Right atrium auricular region (tissue), 2 donors: ENCODE results near the gene RBCK1. TPM values are rescaled to one million over a fixed set of nuclear protein-coding genes. Genes with fewer than 3 reads are reported as not detected.

ENCODE experiments used
- DNase-seq: peaks from one replicate; pipeline ENCODE4 v3.0.0-alpha.2; 2019; ENCODE audit warnings: low spot score
- H3K27ac ChIP-seq, 2 donors: fragments of 200-600 bp; sonication (generic); 1 replicate in 1 of 2; 2 replicates in 1 of 2; pipeline ENCODE4 v1.5.1; 2016 to 2019
- H3K27me3 ChIP-seq, 2 donors: fragments of 200-600 bp; sonication (generic); one replicate each; pipeline versions ENCODE4 v1.5.1 to v1.6.0; 2017 to 2019
- H3K36me3 ChIP-seq: fragments of 200-600 bp; sonication (generic); one replicate; pipeline ENCODE4 v1.5.1; 2016
- H3K4me1 ChIP-seq, 2 donors: fragments of 200-600 bp; sonication (generic); one replicate each; pipeline versions ENCODE4 v1.5.1 to v1.6.0; 2017 to 2019
- H3K4me3 ChIP-seq, 2 donors: fragments of 200-600 bp; sonication (generic); 1 replicate in 1 of 2; 2 replicates in 1 of 2; pipeline ENCODE4 v1.5.1; 2017 to 2019; ENCODE audit warnings: mild to moderate bottlenecking in 1 of 2, moderate library complexity in 1 of 2
- H3K9me3 ChIP-seq, 2 donors: fragments of 200-600 bp; sonication (generic); one replicate each; pipeline ENCODE4 v1.5.1; 2019
- total RNA-seq, 2 donors: library from RNA; depleted of rRNA; stranded (reverse); fragments of >200 nt; gene quantifications; one replicate each; pipeline ENCODE4 v1.1.0, GENCODE V29; 2016
- TF ChIP-seq, protein P1 (sequence below), 2 donors: fragments of 200-600 bp; sonication (generic); IDR thresholded peaks; one replicate each; pipeline ENCODE4 v1.5.1; 2019; ENCODE audit warnings: antibody characterized with exemption in 2 of 2

Gene RBCK1
- total RNA-seq, 2 donors from 2014 or later, result 43.6 to 48.8 TPM

GRCh38 chr20:364905-365794, 42.9 kb upstream of the RBCK1 start:
- Histone ChIP-seq H3K4me1 (peaks cover 0 to 6% of the 10 kb centered on the region in 2 donors), H3K27ac (no peak overlapping the region), H3K9me3 (no peaks in the 10 kb centered on the region), H3K4me3 (no peak overlapping the region), H3K36me3 (no peaks in the 10 kb centered on the region), H3K27me3 (no peaks in the 10 kb centered on the region)
- no peak for DNase-seq
- TF ChIP-seq, protein P1, sequence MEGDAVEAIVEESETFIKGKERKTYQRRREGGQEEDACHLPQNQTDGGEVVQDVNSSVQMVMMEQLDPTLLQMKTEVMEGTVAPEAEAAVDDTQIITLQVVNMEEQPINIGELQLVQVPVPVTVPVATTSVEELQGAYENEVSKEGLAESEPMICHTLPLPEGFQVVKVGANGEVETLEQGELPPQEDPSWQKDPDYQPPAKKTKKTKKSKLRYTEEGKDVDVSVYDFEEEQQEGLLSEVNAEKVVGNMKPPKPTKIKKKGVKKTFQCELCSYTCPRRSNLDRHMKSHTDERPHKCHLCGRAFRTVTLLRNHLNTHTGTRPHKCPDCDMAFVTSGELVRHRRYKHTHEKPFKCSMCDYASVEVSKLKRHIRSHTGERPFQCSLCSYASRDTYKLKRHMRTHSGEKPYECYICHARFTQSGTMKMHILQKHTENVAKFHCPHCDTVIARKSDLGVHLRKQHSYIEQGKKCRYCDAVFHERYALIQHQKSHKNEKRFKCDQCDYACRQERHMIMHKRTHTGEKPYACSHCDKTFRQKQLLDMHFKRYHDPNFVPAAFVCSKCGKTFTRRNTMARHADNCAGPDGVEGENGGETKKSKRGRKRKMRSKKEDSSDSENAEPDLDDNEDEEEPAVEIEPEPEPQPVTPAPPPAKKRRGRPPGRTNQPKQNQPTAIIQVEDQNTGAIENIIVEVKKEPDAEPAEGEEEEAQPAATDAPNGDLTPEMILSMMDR (IDR thresholded peaks at IDR 0.05), result no peak

GRCh38 chr20:366041-366718, 41.9 kb upstream of the RBCK1 start:
- H3K4me1 ChIP-seq, result peaks cover 0 to 6% of the 10 kb centered on the region in 2 donors
- no peak overlapping the region for H3K4me3 ChIP-seq
- no peak overlapping the region for H3K27ac ChIP-seq
- no peaks in the 10 kb centered on the region for H3K36me3 ChIP-seq
- H3K9me3 ChIP-seq, result no peaks in the 10 kb centered on the region
- no peak for DNase-seq
- H3K27me3 ChIP-seq, result no peaks in the 10 kb centered on the region
- TF ChIP-seq, protein P1 (IDR thresholded peaks at IDR 0.05), result no peak

- no peaks in the 10 kb centered on the region for H3K36me3 ChIP-seq
- TF ChIP-seq, protein P1 (IDR thresholded peaks at IDR 0.05), result no peak
- H3K27me3 ChIP-seq, result no peaks in the 10 kb centered on the region
- peaks cover 0 to 11% of the 10 kb centered on the region in 2 donors for H3K4me1 ChIP-seq
- no peak overlapping the region for H3K27ac ChIP-seq
- H3K4me3 ChIP-seq, result no peak overlapping the region
- no peaks in the 10 kb centered on the region for H3K9me3 ChIP-seq
- no peak for DNase-seq
Measured at GRCh38 chr20:366719-367485, 41.2 kb upstream of the RBCK1 start.

DNA sequence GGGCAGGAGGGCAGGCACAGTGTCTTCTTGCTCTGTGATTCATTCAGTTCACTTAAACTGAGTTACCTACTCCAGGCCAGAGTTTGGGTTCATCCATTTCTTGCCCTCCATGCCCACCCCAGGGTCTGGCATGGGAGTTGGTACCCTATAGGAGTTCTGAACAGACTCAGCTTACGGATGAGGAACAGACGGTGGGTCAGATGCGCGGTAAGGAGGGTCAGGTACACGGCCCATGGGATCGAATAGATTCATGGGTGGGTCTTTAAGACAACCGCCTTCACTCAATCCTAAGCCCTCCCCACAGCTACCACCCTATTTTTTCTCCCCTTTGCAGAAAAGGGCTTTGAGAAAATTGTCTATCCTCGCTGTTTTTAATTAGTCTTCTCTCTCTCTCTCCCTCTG, 40.6 kb upstream of the RBCK1 start:
- Histone ChIP-seq H3K4me3 (no peak overlapping the region), H3K27me3 (no peaks in the 10 kb centered on the region), H3K27ac (no peak overlapping the region), H3K9me3 (no peaks in the 10 kb centered on the region), H3K36me3 (no peaks in the 10 kb centered on the region), H3K4me1 (peaks cover 0 to 17% of the 10 kb centered on the region in 2 donors)
- TF ChIP-seq, protein P1 (IDR thresholded peaks at IDR 0.05), result no peak
- DNase-seq, result no peak

- Histone ChIP-seq H3K4me3 (no peak overlapping the region), H3K36me3 (no peaks in the 10 kb centered on the region), H3K4me1 (peaks cover 0 to 15% of the 10 kb centered on the region in 2 donors), H3K27me3 (no peaks in the 10 kb centered on the region), H3K27ac (no peak overlapping the region), H3K9me3 (no peaks in the 10 kb centered on the region)
- TF ChIP-seq, protein P1 (IDR thresholded peaks at IDR 0.05), result no peak
- no peak for DNase-seq
Measured at GRCh38 chr20:368915-369314, 39.2 kb upstream of the RBCK1 start.
